WTC11 (cell line): ENCODE results near the gene KIRREL3. TPM values are rescaled to one million over a fixed set of nuclear protein-coding genes. Genes with fewer than 3 reads are reported as not detected.

Source experiments
- ATAC-seq: fragments of 200-7000 bp; cut with Tn5 transposase; 2 replicates; pipeline ENCODE4 v1.10.0; 2021; ENCODE audit warnings: mild to moderate bottlenecking, moderate library complexity
- CTCF ChIA-PET: fragments of 300-600 bp; sonication (Branson Sonifier 250); formaldehyde crosslinking; loops from one replicate; lab custom pipeline; 2021; ENCODE audit warnings: antibody characterized with exemption; lab: Charles Lee
- POLR2A ChIA-PET: fragments of 350-600 bp; sonication (Branson Sonifier 250); formaldehyde crosslinking; loops from one replicate; lab custom pipeline; 2021; ENCODE audit warnings: antibody characterized with exemption; lab: Charles Lee
- DNase-seq: peaks from one replicate; pipeline ENCODE4 v3.0.0; 2021; ENCODE audit warnings: low spot score
- H3K27ac Mint-ChIP-seq: 2 replicates; pipeline ENCODE4 v1.8.0; 2021; ENCODE audit warnings: mixed read lengths
- H3K27me3 Mint-ChIP-seq: 2 replicates; pipeline ENCODE4 v1.8.0; 2021; ENCODE audit warnings: low read depth, mild to moderate bottlenecking, moderate library complexity, mixed read lengths
- H3K36me3 Mint-ChIP-seq: 2 replicates; pipeline ENCODE4 v1.8.0; 2021; ENCODE audit warnings: mixed read lengths
- H3K4me1 Mint-ChIP-seq: 2 replicates; pipeline ENCODE4 v1.8.0; 2022; ENCODE audit warnings: mixed read lengths
- H3K4me3 Mint-ChIP-seq: 2 replicates; pipeline ENCODE4 v1.8.0; 2021; ENCODE audit warnings: mild to moderate bottlenecking, moderate library complexity, mixed read lengths
- H3K9me3 Mint-ChIP-seq: 2 replicates; pipeline ENCODE4 v1.8.0; 2021; ENCODE audit warnings: mixed read lengths
- CREM ChIP-seq: sonication (generic); formaldehyde crosslinking; IDR thresholded peaks from 2 replicates; pipeline ENCODE4 v1.8.1; 2022; ENCODE audit warnings: mild to moderate bottlenecking, missing genetic modification reagents, moderate library complexity
- ELF4 ChIP-seq: sonication (generic); formaldehyde crosslinking; IDR thresholded peaks from 2 replicates; pipeline ENCODE4 v1.8.1; 2022; ENCODE audit warnings: low read depth, mild to moderate bottlenecking, moderate library complexity, missing genetic modification reagents
- ERG ChIP-seq: fragments of 250-450 bp; sonication (Bioruptor Pico); IDR thresholded peaks from 2 replicates; pipeline ENCODE4 v1.8.0; 2021; ENCODE audit warnings: mild to moderate bottlenecking
- FOXP1 ChIP-seq: sonication (generic); formaldehyde crosslinking; IDR thresholded peaks from 2 replicates; pipeline ENCODE4 v1.8.0; 2022; ENCODE audit warnings: missing genetic modification reagents, mild to moderate bottlenecking, moderate library complexity, borderline replicate concordance
- FOXP4 ChIP-seq: sonication (generic); formaldehyde crosslinking; IDR thresholded peaks from 2 replicates; pipeline ENCODE4 v1.8.0; 2022; ENCODE audit warnings: mild to moderate bottlenecking, missing genetic modification reagents
- JAZF1 ChIP-seq: fragments of 250-450 bp; sonication (Bioruptor Pico); IDR thresholded peaks from 2 replicates; pipeline ENCODE4 v1.9.0; 2021; ENCODE audit warnings: moderate library complexity, mild to moderate bottlenecking, inconsistent platforms
- NFE2L1 ChIP-seq: sonication (generic); formaldehyde crosslinking; IDR thresholded peaks from 2 replicates; pipeline ENCODE4 v1.8.1; 2023; ENCODE audit warnings: missing genetic modification reagents
- NR1H2 ChIP-seq: sonication (generic); formaldehyde crosslinking; IDR thresholded peaks from 2 replicates; pipeline ENCODE4 v1.9.0; 2021; ENCODE audit warnings: mild to moderate bottlenecking, moderate library complexity, missing genetic modification reagents
- OVOL2 ChIP-seq: fragments of 250-450 bp; sonication (Bioruptor Pico); IDR thresholded peaks from 2 replicates; pipeline ENCODE4 v1.9.0; 2021; ENCODE audit warnings: mild to moderate bottlenecking, borderline replicate concordance
- RELA ChIP-seq: sonication (generic); formaldehyde crosslinking; IDR thresholded peaks from 2 replicates; pipeline ENCODE4 v1.8.1; 2022; ENCODE audit warnings: missing genetic modification reagents, mild to moderate bottlenecking, borderline replicate concordance
- SMAD4 ChIP-seq: sonication (generic); formaldehyde crosslinking; IDR thresholded peaks from 2 replicates; pipeline ENCODE4 v1.8.0; 2022; ENCODE audit warnings: mild to moderate bottlenecking, missing genetic modification reagents
- TP53 ChIP-seq: sonication (generic); formaldehyde crosslinking; IDR thresholded peaks from 2 replicates; pipeline ENCODE4 v1.8.1; 2023; ENCODE audit warnings: mild to moderate bottlenecking, missing genetic modification reagents
- ZNF232 ChIP-seq: sonication (generic); formaldehyde crosslinking; IDR thresholded peaks from 2 replicates; pipeline ENCODE4 v1.8.0; 2022; ENCODE audit warnings: mild to moderate bottlenecking, missing genetic modification reagents
- ZNF263 ChIP-seq: sonication (generic); formaldehyde crosslinking; IDR thresholded peaks from 2 replicates; pipeline ENCODE4 v1.8.1; 2022; ENCODE audit warnings: low read depth, mild to moderate bottlenecking, moderate library complexity, missing genetic modification reagents
- ZNF317 ChIP-seq: sonication (generic); formaldehyde crosslinking; IDR thresholded peaks from 2 replicates; pipeline ENCODE4 v1.8.1; 2023; ENCODE audit warnings: low read depth, mild to moderate bottlenecking, moderate library complexity, missing genetic modification reagents, borderline replicate concordance
- ZNF416 ChIP-seq: fragments of 250-450 bp; sonication (Bioruptor Pico); IDR thresholded peaks from 2 replicates; pipeline ENCODE4 v1.9.0; 2021; ENCODE audit warnings: mild to moderate bottlenecking, inconsistent platforms
- total RNA-seq: library from RNA; stranded (reverse); gene quantifications from 3 replicates; pipeline ENCODE4 v1.2.3, GENCODE V29; 2021
- TF ChIP-seq, protein P1 (sequence below): sonication (generic); formaldehyde crosslinking; IDR thresholded peaks from 2 replicates; pipeline ENCODE4 v1.8.1; 2023; ENCODE audit warnings: mild to moderate bottlenecking, missing genetic modification reagents
- TF ChIP-seq, protein P2 (sequence below): sonication (generic); formaldehyde crosslinking; IDR thresholded peaks from 2 replicates; pipeline ENCODE4 v1.8.0; 2022; ENCODE audit warnings: mild to moderate bottlenecking, missing genetic modification reagents
- TF ChIP-seq, protein P3 (sequence below): sonication (generic); formaldehyde crosslinking; conservative IDR thresholded peaks from 2 replicates; pipeline ENCODE4 v1.8.1; 2022; ENCODE audit warnings: mild to moderate bottlenecking, missing genetic modification reagents

The KIRREL3 gene
- total RNA-seq, 1 experiment from 2014 or later = 0.59 TPM

GRCh38 chr11:126525216-126525615, 475.4 kb downstream of the KIRREL3 start (continued):
- TF ChIP-seq FOXP4 (CRISPR knock-in tag) = no peak
- no peak for TF ChIP-seq ZNF263 (CRISPR knock-in tag)
- no peak for TF ChIP-seq TP53 (CRISPR knock-in tag)
- TF ChIP-seq, protein P1, sequence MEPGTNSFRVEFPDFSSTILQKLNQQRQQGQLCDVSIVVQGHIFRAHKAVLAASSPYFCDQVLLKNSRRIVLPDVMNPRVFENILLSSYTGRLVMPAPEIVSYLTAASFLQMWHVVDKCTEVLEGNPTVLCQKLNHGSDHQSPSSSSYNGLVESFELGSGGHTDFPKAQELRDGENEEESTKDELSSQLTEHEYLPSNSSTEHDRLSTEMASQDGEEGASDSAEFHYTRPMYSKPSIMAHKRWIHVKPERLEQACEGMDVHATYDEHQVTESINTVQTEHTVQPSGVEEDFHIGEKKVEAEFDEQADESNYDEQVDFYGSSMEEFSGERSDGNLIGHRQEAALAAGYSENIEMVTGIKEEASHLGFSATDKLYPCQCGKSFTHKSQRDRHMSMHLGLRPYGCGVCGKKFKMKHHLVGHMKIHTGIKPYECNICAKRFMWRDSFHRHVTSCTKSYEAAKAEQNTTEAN (CRISPR knock-in tag) = no peak

DNA sequence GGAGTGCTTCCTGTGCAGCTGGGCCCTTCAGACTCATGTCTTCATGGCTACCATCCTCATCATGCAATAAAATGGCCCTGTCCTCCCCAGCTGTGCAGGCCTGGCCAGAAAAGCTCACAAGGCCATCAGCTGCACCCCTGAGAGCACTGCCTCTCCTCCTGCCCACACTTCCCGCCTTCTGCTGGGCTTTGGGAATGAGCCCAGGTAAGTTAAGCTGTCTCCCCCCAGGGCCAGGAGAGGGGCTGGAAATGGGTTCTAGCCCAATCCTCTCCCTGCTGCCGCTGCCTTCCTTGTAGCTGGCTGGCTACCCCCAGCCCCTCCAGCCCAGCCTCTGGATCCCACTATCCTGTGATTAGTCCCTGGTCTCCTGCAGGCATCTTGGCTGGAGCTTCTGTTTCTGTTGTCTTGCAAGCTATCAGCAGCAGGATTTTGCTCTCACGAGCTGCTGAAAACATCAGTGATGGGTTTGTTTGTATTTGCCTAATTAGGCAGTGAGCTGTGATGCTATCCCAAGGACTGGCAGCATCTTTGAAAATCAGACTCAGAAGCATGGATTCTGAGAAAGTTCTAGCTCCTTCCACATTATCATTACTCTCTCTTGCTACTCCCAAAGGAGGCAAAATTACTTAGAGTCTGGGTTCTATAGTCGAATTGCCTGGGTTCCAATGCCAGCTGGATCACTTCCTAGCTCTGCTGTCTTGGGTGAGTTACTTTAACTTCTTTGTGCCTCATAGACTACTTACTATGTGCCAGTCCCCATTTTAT, 476.9 kb downstream of the KIRREL3 start:
- ATAC-seq = no peak
- POLR2A ChIA-PET = no interaction called here

More for the DNA sequence above, 476.9 kb downstream of the KIRREL3 start:
- DNase-seq = no peak
- TF ChIP-seq FOXP1 (CRISPR knock-in tag) (no peak), SMAD4 (CRISPR knock-in tag) (no peak), OVOL2 (CRISPR knock-in tag) (no peak), RELA (no peak), JAZF1 (CRISPR knock-in tag) (no peak), ELF4 (CRISPR knock-in tag) (no peak), ERG (CRISPR knock-in tag) (no peak), CREM (CRISPR knock-in tag) (no peak), NR1H2 (no peak), ZNF317 (no peak), ZNF416 (CRISPR knock-in tag) (no peak), ZNF232 (CRISPR knock-in tag) (no peak), NFE2L1 (CRISPR knock-in tag) (no peak)
- TF ChIP-seq, protein P2, sequence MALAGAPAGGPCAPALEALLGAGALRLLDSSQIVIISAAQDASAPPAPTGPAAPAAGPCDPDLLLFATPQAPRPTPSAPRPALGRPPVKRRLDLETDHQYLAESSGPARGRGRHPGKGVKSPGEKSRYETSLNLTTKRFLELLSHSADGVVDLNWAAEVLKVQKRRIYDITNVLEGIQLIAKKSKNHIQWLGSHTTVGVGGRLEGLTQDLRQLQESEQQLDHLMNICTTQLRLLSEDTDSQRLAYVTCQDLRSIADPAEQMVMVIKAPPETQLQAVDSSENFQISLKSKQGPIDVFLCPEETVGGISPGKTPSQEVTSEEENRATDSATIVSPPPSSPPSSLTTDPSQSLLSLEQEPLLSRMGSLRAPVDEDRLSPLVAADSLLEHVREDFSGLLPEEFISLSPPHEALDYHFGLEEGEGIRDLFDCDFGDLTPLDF = no peak
- TF ChIP-seq, protein P3, sequence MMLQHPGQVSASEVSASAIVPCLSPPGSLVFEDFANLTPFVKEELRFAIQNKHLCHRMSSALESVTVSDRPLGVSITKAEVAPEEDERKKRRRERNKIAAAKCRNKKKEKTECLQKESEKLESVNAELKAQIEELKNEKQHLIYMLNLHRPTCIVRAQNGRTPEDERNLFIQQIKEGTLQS (CRISPR knock-in tag) = no peak
- TF ChIP-seq, protein P1 (CRISPR knock-in tag) = no peak
- H3K4me1 Mint-ChIP-seq = peaks cover 7% of the 10 kb centered on the region; the same call in 1 of the 2 replicates
- no peaks in the 10 kb centered on the region for H3K9me3 Mint-ChIP-seq
- no peaks in the 10 kb centered on the region; the same call in 1 of the 2 replicates for H3K27me3 Mint-ChIP-seq
- H3K4me3 Mint-ChIP-seq = no peak overlapping the region
- CTCF ChIA-PET = interaction anchor here (0.8 to 2.3 kb wide), 5 partner anchors 20 to 466 kb away, joined by 3 to 10 read pairs (median 3); no protein-coding TSS in a partner anchor
- H3K36me3 Mint-ChIP-seq = no peaks in the 10 kb centered on the region
- H3K27ac Mint-ChIP-seq = no peak overlapping the region
